ENCODE results near the gene ITGAE. TPM values are rescaled to one million over a fixed set of nuclear protein-coding genes. Genes with fewer than 3 reads are reported as not detected.
"Not testable (repeated sequence)": the region's sequence is repeated elsewhere in the genome, so short reads cannot be mapped to it uniquely, and the experiment has no call there.

Gene ITGAE
- total RNA-seq, 1 experiment from 2014 or later = 45.8 TPM

DNA sequence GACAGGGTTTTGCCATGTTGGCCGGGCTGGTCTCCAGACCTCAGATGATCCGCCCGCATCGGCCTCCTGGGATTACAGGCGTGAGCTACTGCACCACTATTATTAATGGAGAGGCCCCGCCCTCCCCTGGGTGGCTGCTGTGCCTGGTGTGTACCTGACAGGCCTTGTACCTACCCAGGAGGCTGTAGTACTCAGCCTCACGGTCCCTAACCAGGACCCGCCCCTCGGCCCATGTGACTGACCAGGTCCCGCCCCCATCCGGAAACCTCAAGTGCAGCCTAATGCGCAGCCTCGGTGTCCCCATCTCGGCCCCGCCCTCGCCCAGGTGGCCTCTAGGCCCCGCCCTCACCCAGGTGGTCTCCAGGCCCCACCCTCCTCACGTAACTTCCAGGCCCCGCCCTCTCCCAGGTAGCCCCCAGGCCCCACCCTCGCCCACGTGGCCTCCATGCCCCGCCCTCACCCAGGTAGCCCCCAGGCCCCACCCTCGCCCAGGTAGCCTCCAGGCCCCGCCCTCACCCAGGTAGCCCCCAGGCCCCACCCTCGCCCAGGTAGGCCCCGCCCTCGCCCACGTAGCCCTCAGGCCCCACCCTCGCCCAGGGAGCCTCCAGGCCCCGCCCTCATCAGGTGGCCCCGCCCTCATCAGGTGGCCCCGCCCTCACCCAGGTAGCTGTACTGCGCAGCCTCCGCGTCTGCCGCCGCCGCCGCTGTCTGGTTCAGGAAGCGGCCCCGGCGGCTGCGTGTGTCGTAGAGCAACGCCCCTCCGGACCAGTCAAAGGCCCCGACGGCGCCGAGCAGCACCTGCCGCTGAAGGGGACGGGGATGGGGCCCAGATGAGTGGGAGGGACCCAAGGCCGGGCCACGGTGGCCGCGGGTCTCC lies 46.3 kb downstream of the ITGAE start:
- DNase-seq (ENCODE audit: low read depth, low spot score) = no peak
- in situ Hi-C loops (cut with HindIII; ENCODE audit: low pct_unique_long_range_greater_than_20kb, low sequenced_read_pairs) = no loop called here

DNA sequence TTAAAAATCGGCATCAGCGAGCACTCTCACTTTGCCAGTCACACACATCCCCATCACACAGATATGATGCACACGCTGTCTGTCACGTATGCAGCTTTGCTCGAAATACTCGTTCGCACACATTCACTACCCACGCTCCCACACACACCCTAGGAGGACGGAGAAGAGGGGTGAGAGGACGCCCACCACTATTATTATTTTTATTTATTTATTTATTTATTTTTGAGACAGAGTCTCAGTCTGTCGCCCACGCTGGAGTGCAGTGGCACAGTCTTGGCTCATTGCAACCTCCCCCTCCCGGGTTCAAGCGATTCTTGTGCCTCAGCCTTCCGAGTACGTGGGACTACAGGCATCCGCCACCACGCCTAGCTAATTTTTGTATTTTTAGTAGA lies 46.9 kb downstream of the ITGAE start:
- in situ Hi-C loops (cut with HindIII; ENCODE audit: low pct_unique_long_range_greater_than_20kb, low sequenced_read_pairs) = no loop called here
- no peak for DNase-seq (ENCODE audit: low read depth, low spot score)

DNA sequence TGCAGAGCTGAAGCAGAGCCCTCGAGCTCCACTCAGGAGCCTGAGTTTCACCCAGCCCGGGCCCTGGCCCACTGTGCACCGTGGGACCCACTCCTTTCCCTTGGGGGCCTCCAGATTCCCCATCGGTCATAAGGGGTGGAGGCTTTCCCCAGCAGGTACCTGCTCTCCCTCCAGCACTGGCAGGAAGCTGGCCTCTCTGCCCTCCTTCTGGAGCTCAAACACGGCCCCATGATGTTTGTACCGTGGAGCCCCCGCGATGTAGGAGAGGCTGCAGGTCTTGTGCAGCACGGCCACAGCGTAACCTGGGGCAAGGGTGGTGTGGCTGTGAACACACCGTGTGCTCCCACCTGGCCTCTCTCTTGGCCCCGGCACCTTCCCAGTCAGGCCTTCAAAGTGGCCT lies 47.4 kb downstream of the ITGAE start:
- in situ Hi-C loops (cut with HindIII; ENCODE audit: low pct_unique_long_range_greater_than_20kb, low sequenced_read_pairs) = no loop called here
- no peak for DNase-seq (ENCODE audit: low read depth, low spot score)

DNA sequence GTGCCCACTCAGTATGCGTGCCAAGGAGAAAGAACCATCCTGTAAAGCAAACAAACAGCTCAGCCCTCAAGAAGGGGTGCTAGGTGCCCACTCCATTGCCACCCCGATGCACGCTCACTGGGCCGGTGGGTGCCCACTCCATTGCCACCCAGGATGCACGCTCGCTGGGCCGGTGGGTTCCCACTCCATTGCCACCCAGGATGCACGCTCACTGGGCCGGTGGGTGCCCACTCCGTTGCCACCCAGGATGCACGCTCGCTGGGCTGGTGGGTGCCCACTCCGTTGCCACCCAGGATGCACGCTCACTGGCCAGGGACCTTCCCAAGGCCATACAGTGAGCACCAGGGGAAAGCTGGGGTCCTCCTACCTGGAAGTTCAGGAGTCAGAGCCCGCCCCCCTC lies 49.2 kb downstream of the ITGAE start:
- no peak for DNase-seq (ENCODE audit: low read depth, low spot score)
- in situ Hi-C loops (cut with HindIII; ENCODE audit: low pct_unique_long_range_greater_than_20kb, low sequenced_read_pairs) = no loop called here

DNA sequence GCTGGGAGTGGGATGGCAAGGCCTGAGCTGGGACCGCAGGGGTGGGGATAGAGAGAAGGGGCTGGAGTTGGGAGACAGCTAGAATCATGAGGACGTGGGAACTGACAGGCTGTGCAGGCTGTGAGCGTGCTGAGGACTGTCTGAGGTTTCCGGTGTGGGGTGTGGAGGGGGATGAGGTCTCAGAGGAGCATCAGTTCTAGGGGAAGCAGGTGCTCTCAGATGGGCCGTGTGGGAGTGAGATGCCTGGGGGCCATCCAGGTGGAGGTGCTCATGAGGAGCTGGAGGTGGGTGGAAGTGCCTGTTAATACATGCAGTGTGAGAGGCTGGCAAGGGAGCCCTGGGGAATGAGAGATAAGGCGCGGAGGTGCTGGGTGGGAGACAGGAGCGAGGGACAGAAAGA lies 50.1 kb downstream of the ITGAE start:
- DNase-seq (ENCODE audit: low read depth, low spot score) = no peak
- in situ Hi-C loops (cut with HindIII; ENCODE audit: low pct_unique_long_range_greater_than_20kb, low sequenced_read_pairs) = no loop called here

DNA sequence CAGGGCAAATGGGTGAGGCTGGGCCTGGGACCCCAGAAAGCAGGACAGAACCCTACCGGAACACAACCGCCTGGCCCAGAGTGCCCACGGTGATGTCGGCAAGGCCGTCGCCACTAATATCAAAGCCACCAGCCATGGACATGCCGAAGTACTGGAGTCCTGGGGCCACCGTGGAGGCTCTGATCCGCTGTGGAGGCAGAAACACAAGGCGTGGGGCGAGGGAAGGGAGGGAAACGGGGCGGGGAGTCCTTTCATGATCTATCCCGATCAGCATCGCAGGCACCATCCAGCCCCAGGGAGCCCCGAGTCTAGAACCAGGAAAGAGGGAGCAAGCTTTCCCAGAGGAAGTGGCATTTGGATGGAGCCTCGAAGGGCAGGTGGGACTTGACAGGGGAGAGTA lies 50.7 kb downstream of the ITGAE start:
- in situ Hi-C loops (cut with HindIII; ENCODE audit: low pct_unique_long_range_greater_than_20kb, low sequenced_read_pairs) = no loop called here
- DNase-seq (ENCODE audit: low read depth, low spot score) = no peak

DNA sequence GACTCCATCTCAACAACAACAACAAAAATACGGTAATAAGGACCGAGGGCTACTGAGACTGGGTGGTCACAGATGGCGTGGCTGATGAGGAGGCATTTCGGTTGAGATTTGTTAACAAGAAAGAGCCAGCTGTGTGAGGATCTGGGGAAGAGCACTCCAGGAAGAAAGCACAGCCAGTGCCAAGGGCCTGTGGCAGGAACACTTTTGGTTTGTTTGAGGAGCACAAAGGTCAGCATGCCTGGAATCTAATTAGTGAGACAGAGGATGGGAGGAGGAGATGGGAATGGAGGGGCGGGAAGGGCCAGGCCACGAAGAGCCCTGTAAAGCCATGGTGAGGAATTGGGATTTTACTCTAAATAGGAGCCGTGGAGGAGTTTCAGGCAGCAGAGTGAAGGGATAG lies 52.4 kb downstream of the ITGAE start:
- no peak for DNase-seq (ENCODE audit: low read depth, low spot score)
- in situ Hi-C loops (cut with HindIII; ENCODE audit: low pct_unique_long_range_greater_than_20kb, low sequenced_read_pairs) = no loop called here

DNA sequence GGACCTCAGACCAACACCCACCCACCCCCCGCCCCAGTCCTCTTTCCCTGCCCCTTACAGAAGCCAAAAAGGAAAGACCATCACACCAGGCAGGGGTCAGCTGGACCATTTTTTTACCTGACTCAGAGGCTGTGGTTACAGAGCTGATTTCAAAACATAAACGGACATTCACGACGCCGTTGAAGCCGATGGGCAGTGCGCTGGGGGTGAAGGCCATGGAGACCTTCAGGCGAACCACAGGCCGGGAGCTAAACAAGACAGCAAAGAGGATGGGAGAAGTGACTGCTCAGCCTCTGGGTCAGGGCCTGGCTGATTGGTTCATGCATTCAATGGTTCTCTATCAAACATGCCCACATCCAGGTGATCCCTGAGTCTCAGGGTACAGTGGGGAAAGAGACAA lies 53.2 kb downstream of the ITGAE start:
- no peak for DNase-seq (ENCODE audit: low read depth, low spot score)
- in situ Hi-C loops (cut with HindIII; ENCODE audit: low pct_unique_long_range_greater_than_20kb, low sequenced_read_pairs) = no loop called here

DNA sequence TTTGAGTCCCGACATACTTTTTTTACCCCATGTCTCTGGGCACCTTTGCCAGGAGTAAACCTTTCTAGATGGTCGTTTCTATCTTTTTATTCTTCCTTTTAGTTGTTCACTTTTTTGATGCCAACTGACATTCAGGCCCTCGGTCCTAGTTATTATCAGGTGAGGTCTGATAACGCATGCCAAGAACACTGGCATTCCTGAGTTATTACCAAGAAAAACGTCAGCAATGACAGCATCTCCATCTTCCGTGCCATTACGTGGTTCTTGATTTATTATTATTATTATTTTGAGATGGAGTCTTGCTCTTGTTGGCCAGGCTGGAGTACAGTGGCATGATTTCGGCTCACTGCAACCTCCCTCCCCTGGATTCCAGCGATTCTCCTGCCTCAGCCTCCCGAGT lies 55.9 kb downstream of the ITGAE start:
- in situ Hi-C loops (cut with HindIII; ENCODE audit: low pct_unique_long_range_greater_than_20kb, low sequenced_read_pairs) = no loop called here
- DNase-seq (ENCODE audit: low read depth, low spot score) = no peak

DNA sequence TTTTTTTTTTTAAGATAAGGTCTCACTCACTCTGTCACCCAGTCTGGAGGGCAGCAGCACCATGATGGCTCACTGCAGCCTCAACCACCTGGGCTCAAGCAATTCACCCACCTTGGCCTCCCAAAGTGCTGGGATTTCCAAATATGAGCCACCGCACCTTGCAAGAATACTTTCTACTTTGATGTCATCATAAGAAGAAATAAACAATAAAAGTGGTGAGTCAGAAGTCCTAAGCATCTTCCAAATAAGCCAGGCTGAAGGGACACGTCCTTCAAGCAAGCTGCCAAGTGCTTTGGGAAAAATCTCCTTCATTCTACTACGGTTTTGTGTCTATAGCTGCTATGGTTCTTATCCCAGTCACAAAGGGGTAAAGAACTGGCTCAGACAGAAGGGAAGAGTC lies 57.0 kb downstream of the ITGAE start:
- DNase-seq (ENCODE audit: low read depth, low spot score) = no peak
- in situ Hi-C loops (cut with HindIII; ENCODE audit: low pct_unique_long_range_greater_than_20kb, low sequenced_read_pairs) = no loop called here

DNA sequence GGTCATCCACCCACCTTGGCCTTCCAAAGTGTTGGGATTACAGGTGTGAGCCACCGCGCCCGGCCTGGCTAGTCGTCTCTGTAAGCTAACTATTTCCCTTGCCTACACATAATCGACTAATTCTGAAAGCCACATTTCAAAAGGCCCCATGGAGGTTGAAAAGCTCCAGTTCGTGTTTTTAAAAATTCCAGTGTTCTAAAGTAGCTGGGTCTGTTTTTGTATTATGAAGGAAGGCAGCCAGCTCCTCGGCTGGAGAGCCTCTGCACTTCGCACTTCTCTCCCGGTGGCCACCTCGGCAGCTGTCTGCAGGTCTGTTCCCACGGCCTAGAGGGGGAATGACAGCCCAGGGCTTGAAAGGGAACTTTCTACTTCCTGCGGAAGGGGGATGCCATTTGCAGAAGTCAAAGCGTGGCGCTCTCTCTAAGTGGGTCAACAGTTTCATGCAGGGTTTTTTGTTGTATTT lies 60.3 kb downstream of the ITGAE start:
- in situ Hi-C loops (cut with HindIII; ENCODE audit: low pct_unique_long_range_greater_than_20kb, low sequenced_read_pairs) = no loop called here
- no peak for DNase-seq (ENCODE audit: low read depth, low spot score)

DNA sequence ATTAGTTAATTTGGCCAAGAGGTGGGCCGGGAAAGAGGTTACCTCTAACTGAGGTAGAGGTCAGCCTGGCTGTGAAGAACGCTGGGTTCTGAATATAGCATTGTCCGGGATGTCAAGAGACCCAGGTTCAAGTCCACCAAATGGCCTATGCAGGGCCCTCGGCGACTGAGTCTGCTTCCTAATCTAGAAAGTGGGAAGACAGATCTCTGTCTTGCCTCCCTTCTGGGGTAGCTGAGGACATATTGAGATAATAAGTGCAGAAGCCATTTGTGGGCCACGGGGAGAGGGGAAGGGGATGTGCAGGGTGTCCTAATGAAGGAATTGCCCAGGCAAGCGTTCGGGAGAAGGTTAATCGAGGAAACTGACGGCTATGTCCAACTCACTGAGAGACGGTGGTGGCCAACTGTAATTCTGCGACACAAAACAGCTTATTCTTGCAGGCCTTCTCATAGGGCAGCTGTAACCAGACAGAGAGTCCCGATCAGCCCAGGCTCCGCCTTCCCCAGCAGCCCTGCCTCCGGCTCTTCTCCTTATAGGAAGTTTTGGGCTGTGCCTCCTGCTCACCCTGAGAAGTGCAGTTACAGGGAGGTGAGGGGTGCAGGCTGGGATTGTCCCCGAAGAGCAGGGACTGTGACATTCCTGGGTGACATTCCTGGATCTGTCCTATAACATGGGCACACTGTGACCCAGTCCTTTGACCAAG lies 61.4 kb downstream of the ITGAE start:
- in situ Hi-C loops (cut with HindIII; ENCODE audit: low pct_unique_long_range_greater_than_20kb, low sequenced_read_pairs) = no loop called here
- DNase-seq (ENCODE audit: low read depth, low spot score) = no peak

DNA sequence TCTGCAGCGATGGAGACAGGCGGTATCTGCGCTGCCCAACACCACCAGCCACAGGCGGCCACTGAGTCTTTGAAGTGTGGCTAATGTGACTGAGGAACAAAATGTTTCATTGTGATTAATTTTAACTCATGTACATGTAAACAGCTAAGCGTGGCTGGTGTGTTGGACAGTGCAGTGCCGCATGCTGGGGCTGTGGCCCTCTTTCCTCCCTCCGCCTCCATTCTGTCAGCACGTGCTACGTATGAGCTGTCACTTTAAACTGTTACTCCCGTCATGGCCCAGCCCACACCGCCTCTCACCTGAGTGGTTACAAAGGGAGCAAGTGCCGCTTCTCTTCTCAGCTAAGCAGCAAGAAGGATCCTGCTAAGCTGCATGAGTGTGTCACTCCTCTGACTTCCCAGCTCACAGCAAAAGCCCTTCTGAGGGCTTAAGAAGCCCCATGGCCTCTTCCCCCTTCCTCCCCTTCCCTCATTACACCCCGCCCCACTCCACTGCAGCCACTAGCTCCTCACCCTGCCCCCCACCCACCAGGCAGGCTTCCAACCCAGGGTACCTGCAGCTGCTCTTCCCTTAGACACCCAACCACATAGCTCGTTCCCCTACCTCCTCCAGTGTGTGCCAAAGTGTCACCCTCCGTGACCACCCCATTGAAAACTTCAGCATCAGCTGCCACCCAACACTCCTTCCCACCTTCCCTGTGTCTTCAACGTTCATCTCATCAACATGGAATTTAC lies 62.3 kb downstream of the ITGAE start:
- in situ Hi-C loops (cut with HindIII; ENCODE audit: low pct_unique_long_range_greater_than_20kb, low sequenced_read_pairs) = no loop called here
- DNase-seq (ENCODE audit: low read depth, low spot score) = no peak

DNA sequence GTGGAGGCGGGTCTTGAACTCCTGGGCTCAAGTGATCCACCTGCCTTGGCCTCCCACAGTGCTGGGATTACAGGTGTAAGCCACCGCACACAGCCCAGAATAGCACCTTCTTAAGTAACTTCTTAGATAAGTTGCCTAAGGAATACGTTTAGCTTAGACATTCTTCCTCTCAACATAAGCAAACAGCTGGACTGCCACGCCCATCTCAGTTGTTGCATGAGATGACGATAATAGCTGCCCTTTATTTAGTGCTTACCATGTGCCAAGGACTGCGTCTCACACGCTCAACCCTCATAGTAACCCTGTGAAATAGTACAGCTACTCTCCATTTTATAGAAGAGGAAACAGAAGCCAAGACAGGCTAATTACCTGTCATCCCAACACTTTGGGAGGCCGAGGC lies 65.5 kb downstream of the ITGAE start:
- no peak for DNase-seq (ENCODE audit: low read depth, low spot score)
- in situ Hi-C loops (cut with HindIII; ENCODE audit: low pct_unique_long_range_greater_than_20kb, low sequenced_read_pairs) = no loop called here

DNA sequence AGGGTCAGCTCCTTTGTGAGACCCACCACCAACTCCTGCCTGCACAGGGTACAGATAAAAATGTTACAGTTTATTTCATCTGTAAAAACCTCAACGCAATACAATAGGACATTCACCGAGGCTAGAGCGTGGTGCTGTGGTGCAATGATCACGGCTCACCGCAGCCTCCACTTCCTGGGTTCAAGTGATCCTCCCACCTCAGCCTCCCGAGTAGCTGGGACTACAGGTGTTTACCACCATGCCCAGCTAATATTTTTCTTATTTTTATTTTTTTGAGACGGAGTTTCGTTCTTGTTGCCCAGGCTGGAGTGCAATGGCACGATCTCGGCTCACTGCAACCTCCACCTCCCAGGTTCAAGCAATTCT lies 66.1 kb downstream of the ITGAE start:
- in situ Hi-C loops (cut with HindIII; ENCODE audit: low pct_unique_long_range_greater_than_20kb, low sequenced_read_pairs); DNase-seq (ENCODE audit: low read depth, low spot score): not testable (repeated sequence)

DNA sequence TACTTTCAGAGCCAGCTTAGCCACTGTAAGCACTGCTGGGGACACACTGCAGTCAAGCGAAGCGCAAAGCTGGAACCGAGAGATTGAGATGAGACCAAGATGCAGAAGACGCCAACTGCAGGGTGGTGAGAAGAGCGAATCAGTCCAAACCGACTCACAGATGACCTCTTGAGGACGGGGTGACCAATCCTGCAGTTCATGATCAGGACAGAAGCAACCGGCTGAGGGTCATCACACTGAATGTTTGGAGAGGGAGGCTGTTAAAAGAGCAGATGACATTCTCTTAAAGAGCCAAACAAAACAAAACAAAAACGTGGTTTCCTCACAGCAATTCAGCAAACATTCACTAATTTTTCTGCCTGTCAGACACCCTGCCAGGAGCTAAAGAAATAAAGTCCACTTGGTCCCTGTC lies 68.8 kb downstream of the ITGAE start:
- no peak for DNase-seq (ENCODE audit: low read depth, low spot score)
- in situ Hi-C loops (cut with HindIII; ENCODE audit: low pct_unique_long_range_greater_than_20kb, low sequenced_read_pairs) = no loop called here

DNA sequence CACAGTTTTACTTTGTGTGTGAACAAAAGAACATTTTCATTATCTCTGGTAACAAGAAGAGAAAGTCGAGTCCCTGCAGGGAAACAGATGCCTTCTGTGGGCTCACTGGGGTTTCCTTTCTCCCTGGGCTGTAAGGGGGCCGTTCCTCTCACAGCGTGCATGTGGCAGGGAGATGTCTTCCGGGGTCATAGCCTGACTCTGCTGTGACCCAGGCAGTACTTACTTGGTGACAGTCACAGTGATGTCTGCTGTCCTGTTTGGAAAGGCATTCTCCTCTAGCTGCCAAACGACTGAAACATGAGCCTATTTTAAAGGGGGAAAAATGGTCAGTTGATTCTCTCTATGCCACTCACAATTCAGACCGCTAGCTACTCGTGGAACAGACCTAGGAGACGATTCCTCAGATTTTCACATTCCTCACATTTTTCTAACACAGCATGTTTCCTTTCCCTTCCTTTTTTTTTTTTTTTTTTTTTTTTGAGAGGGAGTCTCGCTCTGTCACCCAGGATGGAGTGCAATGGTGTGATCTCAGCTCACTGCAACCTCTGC lies 70.0 kb downstream of the ITGAE start:
- DNase-seq (ENCODE audit: low read depth, low spot score) = no peak
- in situ Hi-C loops (cut with HindIII; ENCODE audit: low pct_unique_long_range_greater_than_20kb, low sequenced_read_pairs) = no loop called here

DNA sequence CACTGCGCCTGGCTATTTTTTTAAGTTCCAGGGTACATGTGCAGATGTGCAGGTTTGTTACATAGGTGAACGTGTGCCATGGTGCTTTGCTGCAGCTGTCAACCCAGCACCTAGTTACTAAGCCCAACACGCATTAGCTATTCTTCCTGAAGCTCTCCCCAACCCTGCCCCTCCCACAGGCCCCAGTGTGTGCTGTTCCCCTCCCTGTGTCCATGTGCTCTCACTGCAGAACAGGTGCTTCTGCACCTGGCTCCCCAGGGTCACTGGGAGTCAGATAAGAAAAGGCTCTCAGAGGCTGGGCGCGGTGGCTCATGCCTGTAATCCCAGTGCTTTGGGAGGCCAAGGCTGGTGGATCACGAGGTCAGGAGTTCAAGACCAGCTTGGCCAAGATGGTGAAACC lies 71.1 kb downstream of the ITGAE start:
- DNase-seq (ENCODE audit: low read depth, low spot score) = no peak
- in situ Hi-C loops (cut with HindIII; ENCODE audit: low pct_unique_long_range_greater_than_20kb, low sequenced_read_pairs) = no loop called here

All from SK-MEL-5 (cell line).